Suprapubic skin (tissue), 4 donors: ENCODE results near the gene OXCT1. TPM values are rescaled to one million over a fixed set of nuclear protein-coding genes. Genes with fewer than 3 reads are reported as not detected.

Experiments used
- DNase-seq, 2 donors: peaks; one replicate each; pipeline ENCODE4 v3.0.0-alpha.2; 2019; ENCODE audit warnings: low spot score in 2 of 2
- H3K27ac ChIP-seq: fragments of 200-600 bp; sonication (generic); one replicate; pipeline ENCODE4 v1.5.1; 2019
- H3K27me3 ChIP-seq: fragments of 200-600 bp; sonication (generic); one replicate; pipeline ENCODE4 v1.5.1; 2019
- H3K36me3 ChIP-seq: fragments of 200-600 bp; sonication (generic); one replicate; pipeline ENCODE4 v1.5.1; 2019
- H3K4me1 ChIP-seq: fragments of 200-600 bp; sonication (generic); one replicate; pipeline ENCODE4 v1.5.1; 2019
- H3K4me3 ChIP-seq: fragments of 200-600 bp; sonication (generic); one replicate; pipeline ENCODE4 v1.5.1; 2019; ENCODE audit warnings: mild to moderate bottlenecking
- H3K9me3 ChIP-seq: fragments of 200-600 bp; sonication (generic); one replicate; pipeline ENCODE4 v1.5.1; 2019
- CTCF ChIP-seq, 2 donors: fragments of 200-600 bp in 1 of 2; fragments of 450-650 bp in 1 of 2; sonication (generic) in 1 of 2; IDR thresholded peaks; one replicate each; pipeline ENCODE4 v1.5.1; 2016 to 2019; ENCODE audit warnings: antibody characterized with exemption in 2 of 2, mild to moderate bottlenecking in 1 of 2, moderate library complexity in 1 of 2
- EP300 ChIP-seq: sonication (generic); formaldehyde crosslinking; IDR thresholded peaks from one replicate; pipeline ENCODE4 v1.6.1; 2017; ENCODE audit warnings: antibody characterized with exemption
- POLR2A ChIP-seq, 2 donors: fragments of 450-650 bp; IDR thresholded peaks; one replicate each; pipeline ENCODE4 v1.6.1; 2017; ENCODE audit warnings: antibody characterized with exemption in 2 of 2, mild to moderate bottlenecking in 2 of 2, moderate library complexity in 2 of 2
- POLR2AphosphoS5 ChIP-seq, 3 donors: sonication (generic); formaldehyde crosslinking; IDR thresholded peaks; one replicate each; pipeline ENCODE4 v1.6.1; 2017; ENCODE audit warnings: antibody characterized with exemption in 3 of 3
- WGBS: methylation state at CpG from one replicate; pipeline ENCODE4 v1.1.5; 2018; 5-methylcytosine and 5-hydroxymethylcytosine counted together
- total RNA-seq, 4 donors: library from RNA; depleted of rRNA; stranded (reverse); fragments of >200 nt; gene quantifications; one replicate each; pipeline ENCODE4 v1.1.0, GENCODE V29; 2016

The OXCT1 gene
- total RNA-seq, 4 donors from 2014 or later = 17.4 to 71.9 (median 24.7) TPM

DNA sequence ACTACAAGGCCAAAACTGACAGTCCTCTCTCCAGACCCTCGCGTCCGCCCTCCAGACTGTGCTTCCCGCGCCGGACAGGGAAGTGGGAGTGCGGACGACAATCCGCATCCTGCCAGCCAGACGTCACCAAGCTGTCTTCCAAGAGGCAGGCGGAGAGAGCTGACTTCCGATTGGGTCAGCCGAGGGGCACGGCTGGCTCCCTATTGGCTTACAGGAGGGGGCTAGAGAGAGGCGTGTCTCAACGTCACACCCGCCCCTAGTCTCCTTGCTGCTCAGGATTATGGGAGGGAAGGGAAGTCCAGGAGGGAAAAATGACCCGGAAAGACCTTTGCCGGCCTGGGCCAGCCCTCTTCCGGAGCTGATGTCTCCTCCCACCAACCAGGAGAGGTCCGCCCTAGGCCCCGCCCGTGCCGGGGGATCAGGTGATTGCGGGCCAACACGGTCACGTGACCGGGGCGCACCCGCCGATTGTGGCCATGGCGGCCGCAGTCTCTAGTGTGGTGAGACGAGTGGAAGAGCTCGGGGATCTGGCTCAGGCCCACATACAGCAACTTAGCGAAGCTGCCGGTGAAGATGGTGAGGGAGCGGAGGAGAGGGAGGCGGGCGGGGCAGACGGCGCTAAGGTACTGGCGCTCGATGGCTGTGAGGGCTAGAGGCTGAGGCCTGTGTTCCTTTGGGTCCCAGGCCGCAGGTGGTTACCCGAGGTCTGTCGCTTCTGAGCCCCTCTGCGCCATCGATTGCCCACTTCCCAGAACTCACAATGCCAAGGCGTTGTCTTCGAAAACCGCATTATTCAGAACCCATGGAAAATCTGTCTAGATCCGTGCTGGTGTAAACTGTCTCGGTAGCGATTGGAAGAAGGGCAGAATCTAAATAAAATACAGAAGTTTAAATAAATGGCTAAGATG lies 33.9 kb upstream of the OXCT1 start, which contains the start of gene RIMOC1:
Gene RIMOC1 (plus strand): TSS at position 453 of the 908 bp plus-strand sequence. CDS start 24 bp downstream, at position 477.
- TF ChIP-seq POLR2A (IDR thresholded peaks at IDR 0.05) (peak; percentile 75 to 94), CTCF (IDR thresholded peaks at IDR 0.05) (no peak), POLR2AphosphoS5 (IDR thresholded peaks at IDR 0.05) (peak; percentile 95 to 99 (median 98))
- WGBS = under 1% methylated on average over 50 of the region's 55 CpGs
- H3K9me3 ChIP-seq = no peaks in the 10 kb centered on the region
- peaks cover 25% of the 10 kb centered on the region for H3K4me1 ChIP-seq
- peak within 1 kb of the TSS; percentile 96 for H3K27ac ChIP-seq
- peaks cover 13% of the 10 kb centered on the region for H3K36me3 ChIP-seq
- peak; percentile 99 for DNase-seq
- no peaks in the 10 kb centered on the region for H3K27me3 ChIP-seq
- peak within 1 kb of the TSS; percentile 88 for H3K4me3 ChIP-seq

DNA sequence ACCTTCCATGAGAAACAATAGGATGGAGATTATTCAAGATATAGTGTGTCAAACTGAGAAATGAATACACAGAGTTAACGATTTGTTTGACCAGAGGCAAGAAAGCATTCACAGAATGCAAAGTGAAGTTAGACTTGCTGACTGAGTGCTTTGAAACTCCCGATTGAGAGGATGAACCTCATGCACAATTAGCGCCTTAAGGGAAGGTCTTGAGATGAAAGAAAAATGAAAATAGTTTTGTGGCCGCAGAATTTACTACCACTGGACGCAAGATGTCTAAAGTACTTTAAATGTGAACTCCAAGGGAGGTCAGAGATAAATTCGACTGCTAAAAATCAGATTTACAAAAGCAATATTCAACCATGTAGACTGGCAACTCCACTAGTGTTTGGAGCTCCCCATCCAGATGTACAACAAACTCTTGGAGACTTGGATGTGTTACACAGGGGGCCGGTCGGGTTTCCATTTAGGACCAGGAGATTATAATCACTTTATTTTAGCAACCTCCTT lies 33.2 kb upstream of the OXCT1 start:
- H3K9me3 ChIP-seq = no peaks in the 10 kb centered on the region
- H3K4me3 ChIP-seq = peak overlapping the region; percentile 88
- peak overlapping the region; percentile 78 for H3K27ac ChIP-seq
- no peaks in the 10 kb centered on the region for H3K27me3 ChIP-seq
- 32% methylated on average over 8 of the region's 8 CpGs for WGBS
- peaks cover 6% of the 10 kb centered on the region for H3K36me3 ChIP-seq
- TF ChIP-seq POLR2A (IDR thresholded peaks at IDR 0.05) (no peak), POLR2AphosphoS5 (IDR thresholded peaks at IDR 0.05) (no peak), CTCF (IDR thresholded peaks at IDR 0.05) (no peak), EP300 (no peak)
- DNase-seq = no peak
- H3K4me1 ChIP-seq = peaks cover 25% of the 10 kb centered on the region

DNA sequence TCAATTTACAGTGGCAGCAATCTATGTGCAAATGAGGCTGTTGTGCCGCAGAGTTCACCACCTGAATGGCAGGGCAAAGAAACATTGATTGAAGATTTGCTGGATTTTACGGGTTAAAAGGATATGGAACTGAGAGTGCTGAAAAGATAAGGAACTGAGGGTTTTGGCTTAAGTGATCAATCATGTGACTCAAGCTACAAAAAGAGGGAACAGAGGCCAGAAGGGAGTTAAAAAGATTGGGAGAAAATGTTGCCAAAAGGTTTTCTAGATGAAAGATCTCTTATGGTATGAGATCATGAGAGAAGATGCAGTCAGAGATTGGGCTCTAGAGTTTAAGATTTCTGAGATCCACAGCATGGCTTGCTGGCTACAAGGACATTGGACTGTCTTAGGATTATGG lies 26.0 kb upstream of the OXCT1 start:
- TF ChIP-seq POLR2A (IDR thresholded peaks at IDR 0.05) (no peak), CTCF (IDR thresholded peaks at IDR 0.05) (no peak), POLR2AphosphoS5 (IDR thresholded peaks at IDR 0.05) (no peak), EP300 (no peak)
- Histone ChIP-seq H3K27me3 (no peaks in the 10 kb centered on the region), H3K4me3 (no peak overlapping the region), H3K4me1 (no peaks in the 10 kb centered on the region), H3K36me3 (no peaks in the 10 kb centered on the region), H3K9me3 (no peaks in the 10 kb centered on the region), H3K27ac (no peak overlapping the region)
- no peak for DNase-seq
- 60% methylated on average over 2 of the region's 2 CpGs for WGBS

GRCh38 chr5:41893074-41893851 lies 23.0 kb upstream of the OXCT1 start:
- H3K27me3 ChIP-seq = no peaks in the 10 kb centered on the region
- 77% methylated on average over 3 of the region's 3 CpGs for WGBS
- H3K27ac ChIP-seq = no peak overlapping the region
- H3K36me3 ChIP-seq = no peaks in the 10 kb centered on the region
- H3K4me1 ChIP-seq = no peaks in the 10 kb centered on the region
- no peak overlapping the region for H3K4me3 ChIP-seq
- no peaks in the 10 kb centered on the region for H3K9me3 ChIP-seq
- no peak for TF ChIP-seq POLR2A (IDR thresholded peaks at IDR 0.05)
- no peak for TF ChIP-seq CTCF (IDR thresholded peaks at IDR 0.05)
- TF ChIP-seq EP300 = no peak
- TF ChIP-seq POLR2AphosphoS5 (IDR thresholded peaks at IDR 0.05) = no peak
- DNase-seq = no peak

- Histone ChIP-seq H3K36me3 (no peaks in the 10 kb centered on the region), H3K27ac (no peak overlapping the region), H3K4me3 (no peak overlapping the region), H3K9me3 (no peaks in the 10 kb centered on the region), H3K4me1 (no peaks in the 10 kb centered on the region), H3K27me3 (no peaks in the 10 kb centered on the region)
- no peak for TF ChIP-seq EP300
- TF ChIP-seq POLR2AphosphoS5 (IDR thresholded peaks at IDR 0.05) = no peak
- TF ChIP-seq CTCF (IDR thresholded peaks at IDR 0.05) = no peak
- TF ChIP-seq POLR2A (IDR thresholded peaks at IDR 0.05) = no peak
- DNase-seq = no peak
Observed at GRCh38 chr5:41892031-41892430, 21.8 kb upstream of the OXCT1 start.
